Left colon (tissue), 2 donors: ENCODE data around the gene CCDC186. TPM values are rescaled to one million over a fixed set of nuclear protein-coding genes. Genes with fewer than 3 reads are reported as not detected.

Source experiments
- ATAC-seq: fragments of 200-7000 bp; cut with Tn5 transposase; one replicate; pipeline ENCODE4 v1.9.1; 2020; ENCODE audit warnings: mild to moderate bottlenecking, moderate library complexity
- DNase-seq, 2 donors: peaks; one replicate each; pipeline ENCODE4 v3.0.0-alpha.2; 2020
- intact Hi-C, 2 donors: fragments of 100-400 bp; cut with DNase I in 1 of 2; cut with micrococcal nuclease in 1 of 2; formaldehyde crosslinking; loops; one replicate each; pipeline versions ENCODE4 v1.11.2 to v1.14.0; 2022; cut with DNase I, micrococcal nuclease
- long read RNA-seq: library from polyadenylated mRNA; unstranded; transcript quantifications from one replicate; pipeline ENCODE4 v2.0.0, GENCODE V29; 2021
- total RNA-seq, 2 donors: library from RNA; stranded (reverse); fragmentation: NEBNext Ultra II Directional; extraction: Animal tissue kit (Norgen Biotek cat#: 25700); gene quantifications; one replicate each; pipeline ENCODE4 v1.2.1, GENCODE V29; 2021
- donor health status: DM: no; HTN: no; CAD: no.
- donor health status: DM: yes; HTN: yes; CAD: no.

The CCDC186 gene
- 10 to 100 TPM; 42.3 to 43.3 TPM for total RNA-seq
- long read RNA-seq, full-length matches to known transcripts, result 8 of 34 reads
- long read RNA-seq, partial matches to known transcripts, result 19 of 34 reads
- long read RNA-seq, other reads (novel, unspliced or antisense), result 7 of 34 reads

DNA sequence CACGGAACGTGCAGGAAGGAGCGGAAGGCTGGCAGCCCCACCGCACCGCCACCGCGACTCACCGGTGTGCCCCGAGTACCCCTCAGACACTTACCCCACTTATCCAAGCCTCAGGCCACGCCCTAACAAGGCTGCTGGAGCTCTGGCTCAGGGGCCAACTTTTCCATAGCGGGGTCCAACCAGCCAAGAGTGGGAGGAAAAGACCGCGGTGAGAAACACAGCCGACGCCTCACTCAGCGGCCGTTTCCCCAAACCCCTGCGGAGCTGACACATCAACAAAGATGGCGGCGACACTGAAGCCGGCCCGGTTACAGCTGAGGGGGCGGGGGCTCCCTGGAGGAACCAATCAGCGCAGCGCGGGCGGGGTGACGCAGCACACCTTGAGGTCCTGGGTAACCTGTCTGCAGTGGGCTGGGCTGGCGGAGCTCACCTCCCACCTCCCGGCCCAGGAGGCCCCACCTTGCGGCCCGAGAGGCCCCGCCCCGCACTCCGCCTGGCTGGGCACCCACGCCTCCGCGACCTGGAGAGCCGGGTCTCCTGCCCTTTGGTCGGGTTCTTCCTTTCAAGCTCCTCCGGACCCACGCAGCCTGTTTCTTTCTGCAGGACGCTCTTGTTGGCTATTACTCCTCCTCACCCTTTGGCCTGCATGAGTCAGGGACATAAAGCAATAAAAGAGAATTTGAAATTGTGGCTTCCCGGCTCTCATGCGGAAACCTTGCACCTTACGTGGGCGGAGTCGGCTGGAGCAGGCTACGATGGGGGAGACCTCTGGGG lies at the start of gene CCDC186:
CCDC186 (minus strand) TSS at position 283 of the 774 bp plus-strand sequence. CDS start 10,935 bp downstream, outside the sequence.
- intact Hi-C loops, result loop anchor here in 1 of 2 donors (5.0 kb wide), 1 partner anchor 228 kb away; the partner anchor contains the start of gene AFAP1L2
- DNase-seq, result peak; percentile 98
- peak; percentile 93 for ATAC-seq

DNA sequence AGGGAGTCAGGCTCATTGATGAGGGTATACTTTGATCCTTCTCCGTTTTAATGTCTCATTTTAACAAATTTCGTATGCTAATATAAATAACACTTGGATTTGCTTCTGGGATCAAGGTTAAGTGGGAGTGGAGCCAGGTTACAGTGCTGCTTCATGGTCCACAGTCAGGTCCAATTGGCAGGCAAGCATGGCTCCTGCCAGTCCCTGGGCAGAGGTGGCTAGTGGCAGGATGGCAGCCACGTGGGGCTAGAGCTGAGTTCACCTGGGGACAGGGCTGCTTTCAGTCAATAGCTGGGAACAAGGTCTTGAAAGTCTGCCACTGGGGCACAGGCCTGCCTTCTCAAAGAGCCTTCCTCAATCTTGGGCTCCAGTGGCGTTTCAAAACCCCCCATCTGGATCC lies 49.1 kb upstream of the CCDC186 start:
- no peak for DNase-seq
- intact Hi-C loops, result no loop called here
- ATAC-seq, result no peak

DNA sequence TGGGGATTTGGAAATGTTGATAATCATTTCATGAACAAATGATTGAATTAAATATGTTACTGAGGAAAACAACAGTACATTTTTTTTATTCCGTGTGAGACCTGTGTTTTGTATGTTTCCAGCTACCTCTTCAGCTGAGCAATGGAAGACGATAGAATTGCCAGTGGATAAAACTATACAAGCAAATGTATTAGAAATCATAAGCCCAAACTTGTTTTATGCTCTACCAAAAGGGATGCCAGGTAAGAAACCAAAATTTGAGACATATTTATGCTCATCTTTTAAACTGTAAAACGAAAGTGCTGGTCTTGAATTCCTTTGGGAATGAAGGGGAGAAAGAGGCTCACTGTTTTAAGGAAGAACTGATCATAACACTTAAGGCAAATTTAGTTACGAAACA lies 47.2 kb upstream of the CCDC186 start:
- ATAC-seq (no peak), DNase-seq (no peak)
- intact Hi-C loops, result no loop called here

DNA sequence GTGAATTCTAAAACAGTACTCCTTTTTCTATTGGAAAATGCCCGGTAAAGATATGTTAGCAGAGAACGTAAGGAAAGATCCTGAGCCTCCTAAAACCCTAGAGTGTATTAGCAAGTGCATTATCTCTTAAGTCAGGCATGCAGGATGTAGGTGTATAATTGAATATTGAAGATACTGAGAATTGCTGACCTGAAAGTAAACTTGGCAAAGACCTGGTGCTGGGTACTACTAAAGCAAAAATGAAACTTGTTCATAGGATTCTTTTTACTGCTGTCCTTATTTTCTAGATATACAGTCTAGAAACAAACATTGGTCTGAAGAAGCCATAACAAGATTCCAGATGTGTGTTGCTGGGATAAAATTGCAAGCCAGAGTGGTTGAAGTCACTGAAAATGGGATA lies 46.3 kb upstream of the CCDC186 start:
- intact Hi-C loops, result no loop called here
- ATAC-seq, result no peak
- DNase-seq, result no peak

DNA sequence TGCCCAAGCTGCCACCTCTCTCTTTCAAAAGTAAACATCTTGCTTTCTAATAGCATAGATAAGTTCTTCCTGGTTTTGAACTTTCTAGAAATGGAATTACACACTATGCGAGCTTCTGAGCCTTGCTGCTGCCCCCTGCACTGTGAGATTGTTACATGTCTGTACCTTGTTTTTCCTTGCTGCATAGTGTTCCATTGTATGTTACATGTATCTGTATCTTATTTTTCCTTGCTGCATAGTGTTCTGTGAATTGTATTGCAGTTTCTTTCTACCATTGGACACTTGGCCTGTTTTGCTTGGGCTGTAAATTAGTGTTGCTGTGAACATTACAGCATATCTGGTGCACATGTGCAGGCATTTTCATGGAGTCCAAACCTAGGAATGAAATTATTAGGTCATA lies 41.0 kb upstream of the CCDC186 start:
- DNase-seq, result no peak
- ATAC-seq, result no peak
- intact Hi-C loops, result no loop called here

DNA sequence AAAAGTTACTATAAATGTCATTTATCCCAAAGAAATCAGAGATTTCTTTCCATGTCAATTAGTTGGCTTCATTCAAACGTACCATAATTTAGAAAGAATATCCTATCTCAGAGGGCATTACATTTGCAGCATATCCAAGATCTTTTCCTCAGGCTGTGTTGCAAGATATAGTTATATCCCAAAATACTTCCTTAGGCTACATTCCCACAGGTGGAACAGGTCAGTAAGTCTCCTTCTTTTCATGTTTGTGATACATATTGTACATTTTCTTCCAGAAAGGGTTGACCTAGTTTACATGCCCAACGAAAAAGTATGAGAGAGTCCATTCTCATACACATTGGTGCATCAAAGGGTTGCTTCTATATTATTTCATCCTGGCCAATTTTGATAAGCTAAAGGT lies 38.1 kb upstream of the CCDC186 start:
- no peak for ATAC-seq
- DNase-seq, result no peak
- intact Hi-C loops, result no loop called here

DNA sequence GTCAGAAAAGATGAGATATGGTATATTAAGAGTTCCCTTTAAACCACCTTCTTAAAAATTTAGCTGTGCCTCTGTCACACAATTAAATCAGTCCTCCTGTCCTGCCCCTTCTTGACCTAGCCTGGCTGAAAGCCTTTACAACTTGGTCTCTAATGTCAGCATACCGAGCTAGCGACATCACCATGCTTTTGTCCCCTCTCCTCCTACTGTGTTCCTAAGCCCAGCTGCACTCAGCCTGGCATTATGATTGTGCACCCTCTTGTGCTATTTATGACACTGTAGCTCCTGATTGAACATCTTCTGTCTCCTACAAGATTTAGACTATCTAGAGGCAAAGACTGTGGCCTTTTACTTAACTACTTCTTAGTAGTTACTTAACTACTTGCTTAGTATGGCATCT lies 34.3 kb upstream of the CCDC186 start:
- no peak for DNase-seq
- ATAC-seq, result no peak
- intact Hi-C loops, result no loop called here

DNA sequence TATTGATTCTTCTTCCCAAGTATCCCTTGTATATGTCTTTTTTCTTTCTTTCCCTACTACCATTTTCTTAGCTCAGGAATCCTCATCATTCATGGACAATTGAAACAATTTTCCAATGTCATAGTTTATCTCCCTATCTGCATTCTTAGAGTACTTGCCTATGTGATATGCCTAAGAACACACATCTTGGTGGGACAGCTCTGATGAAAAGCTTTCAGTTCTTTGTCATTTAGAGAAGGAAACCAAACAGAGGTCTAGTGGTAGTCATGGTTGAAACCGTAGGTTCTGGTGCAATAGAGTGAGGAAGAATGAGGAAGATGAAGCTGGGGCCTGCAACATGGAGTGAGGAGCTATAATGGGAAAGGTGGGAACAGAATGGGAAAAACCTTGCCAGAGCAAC lies 33.3 kb upstream of the CCDC186 start:
- DNase-seq (no peak), ATAC-seq (no peak)
- intact Hi-C loops, result no loop called here

DNA sequence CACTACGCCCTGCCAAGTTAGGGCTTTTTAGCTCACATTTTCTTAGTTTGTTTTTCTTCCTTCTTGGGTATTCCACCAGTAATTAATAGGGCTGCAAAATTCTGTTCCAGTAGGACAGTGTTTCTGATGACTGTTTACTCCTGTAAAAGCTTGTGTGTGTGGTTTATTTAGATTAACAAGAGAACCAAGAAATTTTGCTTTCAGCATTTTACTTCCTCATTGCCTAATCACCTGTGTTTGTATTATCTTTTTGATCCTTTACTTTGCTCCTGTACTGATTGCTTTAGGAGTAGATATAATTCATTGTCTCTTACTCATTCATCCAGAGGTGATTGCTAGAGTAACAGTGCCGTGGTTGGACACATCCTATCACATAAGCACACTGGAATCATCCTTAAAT lies 32.9 kb upstream of the CCDC186 start:
- ATAC-seq (peak; percentile 36), DNase-seq (no peak)
- intact Hi-C loops, result no loop called here

DNA sequence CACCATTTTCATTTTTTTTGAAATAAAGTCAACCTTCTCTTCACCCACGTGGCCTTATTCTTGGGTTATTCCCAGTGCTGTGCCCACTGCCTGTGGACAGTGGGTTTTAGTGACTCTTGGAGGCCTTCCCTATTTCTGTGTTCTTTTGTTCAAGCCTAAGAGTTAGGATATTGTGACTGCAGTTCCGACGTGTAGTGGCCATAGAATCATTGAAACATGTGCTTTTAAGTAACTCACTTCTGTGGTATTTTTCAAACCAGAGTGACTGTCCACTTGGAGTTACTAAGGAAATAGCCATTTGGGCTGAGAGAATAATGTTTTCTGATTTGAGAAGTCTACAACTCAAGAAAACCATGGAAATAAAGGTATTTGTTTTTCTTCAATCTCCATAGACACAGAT lies 28.8 kb upstream of the CCDC186 start:
- ATAC-seq, result no peak
- DNase-seq, result no peak

DNA sequence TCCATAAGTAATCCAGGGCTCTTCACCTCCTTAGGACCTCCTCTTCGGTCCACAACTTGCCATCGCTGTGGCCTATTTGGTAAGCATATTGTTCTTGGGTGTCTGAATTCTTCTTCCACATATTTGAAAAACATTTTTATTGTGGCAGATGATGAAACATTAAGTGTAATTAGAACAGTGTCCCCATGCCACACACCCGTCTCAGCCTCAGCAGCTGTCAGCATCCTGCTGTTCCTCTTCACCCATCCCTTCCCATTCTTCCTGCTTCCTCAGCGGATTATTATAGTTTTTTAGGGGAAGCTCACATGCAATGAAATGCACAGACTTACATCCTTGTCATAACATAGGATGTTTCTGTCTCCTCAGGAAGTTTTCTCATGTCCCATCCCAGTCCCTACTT lies 25.2 kb upstream of the CCDC186 start:
- no peak for DNase-seq
- intact Hi-C loops, result no loop called here
- no peak for ATAC-seq

More for the DNA sequence above, 28.8 kb upstream of the CCDC186 start:
- intact Hi-C loops, result no loop called here

DNA sequence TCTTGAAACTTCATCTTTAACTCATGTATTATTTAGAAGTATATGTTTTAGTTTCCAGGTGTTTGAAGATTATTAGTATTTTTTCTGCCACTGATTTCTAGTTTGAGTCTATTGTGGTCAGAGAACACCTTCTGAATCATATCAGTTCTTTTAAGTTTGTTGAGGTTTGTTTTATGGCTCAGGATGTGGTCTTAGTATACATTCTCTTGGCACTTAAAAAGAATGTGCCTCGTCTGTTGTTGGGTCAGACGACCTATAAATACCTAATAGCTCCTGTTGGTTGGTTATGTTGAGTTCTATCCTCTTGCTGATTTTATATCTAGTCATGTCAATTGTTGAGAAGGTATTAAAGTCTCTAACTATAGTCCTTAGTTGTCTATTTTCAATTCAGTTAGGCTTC lies 21.1 kb upstream of the CCDC186 start:
- no peak for DNase-seq
- no peak for ATAC-seq
- intact Hi-C loops, result no loop called here

DNA sequence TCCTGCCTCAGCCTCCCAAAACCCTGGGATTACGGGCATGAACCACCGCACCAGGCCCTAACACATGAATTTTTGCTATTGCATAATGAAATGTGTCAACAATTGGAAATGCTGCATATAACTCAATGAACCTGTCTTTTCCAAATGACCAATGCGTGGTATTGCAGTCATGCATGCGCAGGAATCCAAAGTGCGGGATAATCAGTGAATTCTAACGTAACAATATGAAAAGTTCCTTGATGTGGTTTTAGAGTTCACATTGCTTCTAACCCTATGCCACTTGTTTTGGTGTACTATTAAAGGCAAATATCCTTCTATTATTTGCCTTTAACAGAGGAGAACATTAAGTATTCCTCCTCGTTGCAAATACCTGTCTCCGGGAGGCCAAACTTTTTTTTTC lies 15.7 kb upstream of the CCDC186 start:
- intact Hi-C loops, result no loop called here
- no peak for ATAC-seq

DNA sequence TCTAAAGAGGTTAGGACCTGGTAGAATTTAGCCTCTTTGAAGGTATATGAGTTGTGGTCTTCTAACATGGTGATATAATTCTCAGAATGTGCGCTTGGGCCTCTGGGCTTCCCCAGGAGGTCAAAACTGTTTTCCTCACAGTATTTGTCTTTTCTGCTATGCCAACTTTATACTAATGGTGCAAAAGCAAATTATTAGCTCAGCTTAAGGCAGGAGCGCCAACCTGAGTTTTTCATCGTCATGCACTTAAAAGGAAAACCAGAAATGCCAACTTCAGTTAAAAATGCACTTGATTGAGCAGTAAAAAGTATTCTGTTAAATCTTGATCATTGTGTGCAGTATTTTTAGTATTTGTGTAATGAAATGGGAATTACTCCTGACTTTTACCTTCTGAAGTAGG lies 14.9 kb upstream of the CCDC186 start:
- intact Hi-C loops, result no loop called here
- ATAC-seq (no peak), DNase-seq (no peak)

More for the DNA sequence above, 15.7 kb upstream of the CCDC186 start:
- DNase-seq, result no peak

DNA sequence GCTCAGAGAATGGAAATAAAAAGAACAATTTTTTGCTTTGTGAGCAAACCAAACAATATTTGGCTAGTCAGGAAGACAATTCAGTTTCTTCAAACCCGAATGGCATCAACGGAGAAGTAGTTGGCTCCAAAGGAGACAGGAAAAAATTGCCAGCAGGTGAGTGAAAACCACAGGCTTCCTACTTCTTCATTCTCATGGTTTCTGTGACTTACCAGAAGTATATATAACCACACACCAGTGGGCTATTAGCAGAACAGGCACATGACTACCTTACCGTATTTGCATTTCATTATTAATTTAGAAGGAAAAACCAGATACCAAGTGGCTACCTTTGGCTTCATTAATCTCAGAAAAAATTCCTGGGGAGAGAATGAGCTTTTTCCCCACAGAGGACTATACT lies 14.0 kb upstream of the CCDC186 start:
- ATAC-seq, result no peak
- no peak for DNase-seq
- intact Hi-C loops, result no loop called here

DNA sequence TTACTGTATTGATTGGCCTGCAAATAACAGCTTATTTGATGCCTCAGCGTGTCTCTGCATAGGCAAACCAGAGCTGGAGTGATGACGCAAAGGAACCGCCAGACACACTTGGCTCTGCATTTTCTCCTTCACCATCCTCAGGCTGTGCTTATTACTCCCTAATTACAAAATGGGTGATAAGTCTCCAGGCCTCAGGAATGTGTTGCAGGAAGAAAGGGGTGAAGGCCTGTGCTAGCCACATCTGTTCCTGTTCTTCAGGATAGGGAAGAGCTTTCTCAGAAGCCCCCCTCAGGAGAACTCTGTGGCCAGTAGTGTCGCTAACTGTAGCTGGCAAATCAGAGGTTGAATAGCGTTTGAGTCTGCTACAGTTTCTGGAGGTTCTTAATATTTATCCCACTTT lies 10.3 kb upstream of the CCDC186 start:
- intact Hi-C loops, result no loop called here
- DNase-seq (no peak), ATAC-seq (no peak)

DNA sequence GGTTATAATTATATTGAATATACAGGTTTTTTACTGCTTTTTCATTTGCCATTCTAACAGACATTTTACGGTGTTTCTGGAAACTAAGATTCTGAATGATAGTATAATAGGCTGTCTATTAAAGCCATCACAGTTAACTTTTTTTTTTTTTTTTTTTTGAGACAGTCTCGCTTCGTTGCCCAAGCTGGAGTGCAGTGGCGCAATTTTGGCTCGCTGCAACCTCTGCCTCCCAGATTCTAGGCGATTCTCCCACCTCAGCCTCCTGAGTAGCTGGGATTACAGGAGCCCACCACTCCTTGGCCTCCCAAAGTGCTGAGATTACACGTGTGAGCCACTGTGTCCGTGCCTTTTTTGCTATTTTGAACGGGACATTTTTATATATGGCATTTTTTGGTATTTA lies 9.6 kb upstream of the CCDC186 start:
- ATAC-seq (no peak), DNase-seq (no peak)
- intact Hi-C loops, result no loop called here

DNA sequence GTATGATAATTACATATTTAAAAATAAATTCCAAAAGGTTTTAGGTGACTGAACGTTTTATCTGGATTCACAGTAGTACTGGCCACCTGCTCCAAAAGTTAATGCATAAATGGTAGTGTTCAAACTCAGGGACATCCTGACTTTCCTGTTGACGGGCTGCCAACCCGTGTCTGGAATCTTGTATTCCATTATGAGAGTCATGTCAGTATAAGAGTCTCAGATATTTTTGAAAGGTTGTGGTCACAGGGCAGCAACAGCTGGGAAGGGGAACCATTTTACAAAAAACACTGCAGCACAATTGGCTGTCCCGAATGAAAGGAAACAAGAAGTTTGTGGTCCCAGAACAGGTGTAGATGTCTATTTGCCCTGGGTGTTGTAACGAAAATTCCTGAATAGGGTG lies 8.0 kb upstream of the CCDC186 start:
- DNase-seq, result peak; percentile 62 to 75
- peak; percentile 80 for ATAC-seq
- intact Hi-C loops, result no loop called here

DNA sequence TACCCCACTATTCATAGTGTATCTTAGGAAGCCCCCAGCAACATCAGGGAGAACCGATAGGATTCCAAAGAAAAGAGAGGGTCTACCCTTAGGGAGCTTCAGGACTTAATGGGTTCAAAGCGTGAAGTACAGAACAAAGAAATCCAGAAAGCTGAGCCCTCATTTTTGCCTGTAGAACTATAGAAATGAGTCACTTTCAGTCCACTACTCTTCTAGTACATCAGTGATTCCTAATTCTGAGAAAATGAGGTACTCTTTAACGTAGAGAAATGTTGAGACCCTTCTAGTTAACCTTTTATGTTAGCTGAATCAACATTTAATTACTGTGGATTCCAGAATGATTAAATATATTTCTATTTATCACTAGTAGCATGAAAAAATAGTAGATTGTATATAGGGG lies 6.9 kb upstream of the CCDC186 start:
- ATAC-seq (no peak), DNase-seq (no peak)
- intact Hi-C loops, result no loop called here

DNA sequence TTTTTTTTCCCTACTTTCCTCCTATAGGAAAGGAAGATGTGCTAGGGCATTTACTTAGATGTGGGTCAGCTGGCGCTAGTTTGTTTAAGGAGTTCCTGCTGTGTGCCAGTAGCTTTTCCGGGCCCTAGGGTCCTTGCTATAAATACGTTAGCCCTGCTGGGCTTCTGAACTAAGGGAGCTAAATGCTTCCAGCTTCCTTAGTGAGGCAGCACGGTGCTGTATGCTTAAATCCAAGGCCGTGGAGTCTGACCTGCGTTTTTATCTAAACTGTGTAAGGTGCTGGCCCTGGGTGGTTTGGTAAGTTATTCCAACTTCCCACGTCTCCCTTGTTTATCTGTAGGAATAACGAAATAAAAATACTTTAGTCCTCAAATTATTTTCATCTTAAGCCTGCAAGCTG lies 5.7 kb upstream of the CCDC186 start:
- intact Hi-C loops, result no loop called here
- ATAC-seq (no peak), DNase-seq (no peak)

DNA sequence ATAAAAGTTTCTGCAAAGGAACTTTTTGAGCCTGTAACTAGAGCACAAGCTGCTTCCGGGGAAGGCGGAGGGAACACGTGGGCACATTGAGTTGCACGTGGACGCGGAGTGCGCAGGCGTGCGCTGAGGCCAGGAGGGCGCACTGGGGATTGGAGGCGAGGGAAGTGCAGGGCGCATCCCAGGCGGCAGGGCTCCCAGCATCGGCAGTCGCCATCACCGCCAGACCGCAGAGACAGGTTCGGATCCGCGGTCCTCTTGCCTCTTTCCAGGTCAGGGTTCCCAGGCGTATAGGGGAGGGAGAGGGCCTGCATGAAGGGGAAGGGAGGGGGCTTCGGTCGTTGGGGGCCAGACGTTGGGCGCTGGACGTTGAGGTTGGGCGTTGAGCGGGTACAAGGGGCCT lies 5.1 kb upstream of the CCDC186 start, which contains the start of gene TDRD1:
TDRD1 (plus strand) TSS at position 206 of the 400 bp plus-strand sequence. CDS start 8,479 bp downstream, outside the sequence.
- intact Hi-C loops, result no loop called here
- ATAC-seq, result no peak
- no peak for DNase-seq
